GM12878 (cell line): Measurements from ENCODE around the gene CACNA1E. TPM values are rescaled to one million over a fixed set of nuclear protein-coding genes. Genes with fewer than 3 reads are reported as not detected.

Experiments used
- ATAC-seq: fragments of 200-7000 bp; cut with Tn5 transposase; 3 replicates; pipeline ENCODE4 v1.9.1; 2020; ENCODE audit warnings: mild to moderate bottlenecking, moderate library complexity
- BruUV-seq: library from RNA; stranded (reverse); fragments of 400-500 nt; replicated peaks from 2 replicates; lab custom pipeline; 2021; lab: Mats Ljungman, UMichigan
- CTCF ChIA-PET: fragments of 300-600 bp; sonication (Branson Sonifier 250); formaldehyde crosslinking; extraction: SDS; loops from one replicate; lab custom pipeline; 2021; ENCODE audit warnings: inconsistent platforms; lab: Yijun Ruan, JAX
- POLR2A ChIA-PET: fragments of 350-600 bp; formaldehyde crosslinking; extraction: SDS; loops from one replicate; lab custom pipeline; 2021; ENCODE audit warnings: inconsistent platforms; lab: Charles Lee
- RAD21 ChIA-PET: fragments of 300-600 bp; sonication (Branson Sonifier 250); formaldehyde crosslinking; loops from one replicate; lab custom pipeline; 2023; ENCODE audit warnings: antibody characterized with exemption; ENCODE audit not compliant: unreplicated experiment; lab: Charles Lee
- SMC1A ChIA-PET: fragments of 300-600 bp; sonication (Branson Sonifier 250); formaldehyde crosslinking; loops from one replicate; lab custom pipeline; 2023; ENCODE audit not compliant: unreplicated experiment, uncharacterized antibody; lab: Charles Lee
- DNase-seq: peaks from one replicate; pipeline ENCODE4 v3.0.0-alpha.2; 2011; ENCODE audit warnings: low read depth, low spot score
- FAIRE-seq: peaks from 3 replicates; lab custom pipeline; 2011; peaks lifted over from hg19 to GRCh38; lab: Jason Lieb, UNC
- H2AFZ ChIP-seq: 2 replicates; pipeline ENCODE4 v1.6.0; 2011; ENCODE audit warnings: low read depth, low read length, control low read depth; ENCODE audit not compliant: control insufficient read depth
- H3K27ac ChIP-seq: 2 replicates; pipeline ENCODE4 v1.5.1; 2011; ENCODE audit warnings: control low read depth; ENCODE audit not compliant: control insufficient read depth, insufficient read depth
- H3K27me3 ChIP-seq, 2 experiments: replicated peaks in 1 of 2; 2 replicates each; pipeline versions ENCODE4 v1.6.0 to v1.6.1; 2011; ENCODE audit warnings: low read length in 1 of 2; ENCODE audit not compliant: control insufficient read depth in 2 of 2, insufficient read depth in 2 of 2
- H3K36me3 ChIP-seq, 2 experiments: 2 replicates each; pipeline ENCODE4 v1.5.1; 2011; ENCODE audit warnings: low read length in 1 of 2; ENCODE audit not compliant: control insufficient read depth in 2 of 2, insufficient read depth in 2 of 2
- H3K4me1 ChIP-seq: 2 replicates; pipeline ENCODE4 v1.6.1; 2011; ENCODE audit warnings: mild to moderate bottlenecking, low read length, moderate library complexity, mixed read lengths; ENCODE audit not compliant: control insufficient read depth, insufficient read depth
- H3K4me2 ChIP-seq: 2 replicates; pipeline ENCODE4 v1.6.0; 2011; ENCODE audit warnings: control low read depth; ENCODE audit not compliant: control insufficient read depth, insufficient read depth
- H3K4me3 ChIP-seq: fragments of 200-600 bp; sonication (generic); 2 replicates; pipeline ENCODE4 v1.5.1; 2016
- H3K79me2 ChIP-seq: 2 replicates; pipeline ENCODE4 v1.6.0; 2011; ENCODE audit warnings: low read length; ENCODE audit not compliant: control insufficient read depth, insufficient read depth
- H3K9ac ChIP-seq: 2 replicates; pipeline ENCODE4 v1.8.0; 2011; ENCODE audit warnings: low read length, control low read depth, mixed read lengths; ENCODE audit not compliant: control insufficient read depth, insufficient read depth
- H3K9me3 ChIP-seq: replicated peaks from 3 replicates; pipeline ENCODE4 v1.5.1; 2011; ENCODE audit warnings: mild to moderate bottlenecking, low read length; ENCODE audit not compliant: control insufficient read depth, insufficient read depth
- H4K20me1 ChIP-seq: 2 replicates; pipeline ENCODE4 v1.6.0; 2011; ENCODE audit not compliant: control insufficient read depth, insufficient read depth
- IRF3 ChIP-seq: fragments of 450-650 bp; IDR thresholded peaks from 2 replicates; pipeline ENCODE4 v1.6.1; 2014; ENCODE audit warnings: mild to moderate bottlenecking
- MTA3 ChIP-seq: IDR thresholded peaks from 2 replicates; pipeline ENCODE4 v1.6.1; 2012; ENCODE audit warnings: low read length, inconsistent platforms, borderline replicate concordance
- NFYB ChIP-seq: IDR thresholded peaks from 2 replicates; pipeline ENCODE4 v1.6.1; 2011; ENCODE audit warnings: low read depth, mild to moderate bottlenecking, low read length, improper control_type of control experiment, moderate library complexity; ENCODE audit not compliant: insufficient read depth
- SUZ12 ChIP-seq: fragments of 200-600 bp; sonication (generic); IDR thresholded peaks from one replicate; pipeline ENCODE4 v1.6.1; 2018; ENCODE audit warnings: antibody characterized with exemption, mild to moderate bottlenecking; ENCODE audit not compliant: unreplicated experiment
- WGBS: methylation state at CpG from one replicate; pipeline ENCODE4 v1.1.6; 2016; ENCODE audit warnings: low lambda C conversion rate; ENCODE audit not compliant: insufficient replicate concordance, insufficient coverage; ENCODE audit errors: missing lambda C conversion rate; 5-methylcytosine and 5-hydroxymethylcytosine counted together
- in situ Hi-C: fragments of 300-500 bp; cut with MboI; formaldehyde crosslinking; loops from 9 replicates; pipeline ENCODE4 v1.14.3; 2018; ENCODE audit warnings: mixed read lengths
- intact Hi-C: fragments of 100-400 bp; cut with micrococcal nuclease; formaldehyde crosslinking; loops from one replicate; pipeline ENCODE4 v1.14.2; 2022; ENCODE audit not compliant: unreplicated experiment
- polyA plus RNA-seq, 11 experiments: library from polyadenylated mRNA; depleted of rRNA in 4 of 11; unstranded in 6 of 11; stranded (reverse) in 5 of 11; fragments of >200 nt; fragmentation: Nextera tagmentation in 4 of 11; fragmentation: Illumina TruSeq in 1 of 11; extraction: Ambion mirVana in 4 of 11; extraction: Trizol in 1 of 11; gene quantifications; 1 replicate in 1 of 11; 2 replicates in 10 of 11; pipeline versions ENCODE4 v1.2.1 to v1.2.3, GENCODE V29; 2011 to 2016; ENCODE audit warnings: inconsistent platforms in 2 of 11, missing spikeins in 2 of 11, low read depth in 1 of 11
- total RNA-seq, 4 experiments: library from RNA; depleted of rRNA in 3 of 4; stranded (reverse); fragments of >200 nt in 3 of 4; fragmentation: Illumina TruSeq in 1 of 4; extraction: Trizol in 1 of 4; gene quantifications; 2 replicates each; pipeline versions ENCODE4 v1.2.1 to v1.2.3, GENCODE V29; 2013 to 2021
- TF ChIP-seq, protein P1 (sequence below): IDR thresholded peaks from 2 replicates; pipeline ENCODE4 v1.6.1; 2011; ENCODE audit warnings: mild to moderate bottlenecking, low read depth, low read length, moderate library complexity; ENCODE audit not compliant: insufficient replicate concordance

Gene CACNA1E
- total and polyA plus RNA-seq, 10 of the 15 experiments (the other 5 are each of a cell fraction or from before 2014, with no cell fraction given), result 0.57 to 22.0 (median 8.5) TPM

GRCh38 chr1:181767001-181767708 is 283.8 kb downstream of the CACNA1E start:
- no peaks in the 10 kb centered on the region for H3K27me3 ChIP-seq
- no TSS peak for BruUV-seq
- intact Hi-C loops, result loop anchor here (5.0 kb wide), 1 partner anchor 170 kb away; no protein-coding TSS in a partner anchor

More at GRCh38 chr1:181767001-181767708, 283.8 kb downstream of the CACNA1E start:
- Histone ChIP-seq H3K36me3 (peaks cover 2 to 3% of the 10 kb centered on the region in 2 experiments; a peak in 2 of 4 replicates), H3K4me2 (no peak overlapping the region), H3K4me1 (no peaks in the 10 kb centered on the region), H4K20me1 (no peaks in the 10 kb centered on the region), H3K27ac (no peak overlapping the region), H3K4me3 (no peak overlapping the region), H3K79me2 (no peaks in the 10 kb centered on the region), H2AFZ (no peak overlapping the region), H3K9ac (no peak overlapping the region), H3K9me3 (no peaks in the 10 kb centered on the region)
- FAIRE-seq (no peak), DNase-seq (no peak), ATAC-seq (no peak)
- TF ChIP-seq, protein P1, sequence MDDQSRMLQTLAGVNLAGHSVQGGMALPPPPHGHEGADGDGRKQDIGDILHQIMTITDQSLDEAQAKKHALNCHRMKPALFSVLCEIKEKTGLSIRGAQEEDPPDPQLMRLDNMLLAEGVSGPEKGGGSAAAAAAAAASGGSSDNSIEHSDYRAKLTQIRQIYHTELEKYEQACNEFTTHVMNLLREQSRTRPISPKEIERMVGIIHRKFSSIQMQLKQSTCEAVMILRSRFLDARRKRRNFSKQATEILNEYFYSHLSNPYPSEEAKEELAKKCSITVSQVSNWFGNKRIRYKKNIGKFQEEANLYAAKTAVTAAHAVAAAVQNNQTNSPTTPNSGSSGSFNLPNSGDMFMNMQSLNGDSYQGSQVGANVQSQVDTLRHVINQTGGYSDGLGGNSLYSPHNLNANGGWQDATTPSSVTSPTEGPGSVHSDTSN, result no peak
- no peak for TF ChIP-seq NFYB
- TF ChIP-seq SUZ12, result no peak
- TF ChIP-seq IRF3, result no peak
- no peak for TF ChIP-seq MTA3
- POLR2A ChIA-PET, result no interaction called here
- CTCF ChIA-PET, result no interaction called here
- in situ Hi-C loops, result no loop called here
- WGBS, result 43% methylated on average over 2 of the region's 2 CpGs
- SMC1A ChIA-PET, result no interaction called here
- RAD21 ChIA-PET, result interaction anchor here (3.0 kb wide), 1 partner anchor 170 kb away, joined by 14 read pairs; no protein-coding TSS in a partner anchor
